ENCODE results near the gene LYST.
"Not testable (repeated sequence)": the region's sequence is repeated elsewhere in the genome, so short reads cannot be mapped to it uniquely, and the experiment has no call there.

The LYST gene

GRCh38 chr1:235866205-235866912 lies at the start of gene LYST:
TSS of gene LYST (minus strand) at chr1:235866906. CDS start at chr1:235830417, 36,489 bp downstream.
- DNase-seq, result no peak

- not testable (repeated sequence) for DNase-seq
Measured at GRCh38 chr1:235915489-235915888, 48.8 kb upstream of the LYST start.

GRCh38 chr1:235913311-235913710 lies 46.6 kb upstream of the LYST start:
- no peak for DNase-seq

GRCh38 chr1:235911876-235912275 lies 45.2 kb upstream of the LYST start:
- DNase-seq, result no peak

- no peak for DNase-seq
Measured at GRCh38 chr1:235911300-235911662, 44.6 kb upstream of the LYST start.

GRCh38 chr1:235910357-235911299 lies 43.9 kb upstream of the LYST start:
- no peak for DNase-seq

DNA sequence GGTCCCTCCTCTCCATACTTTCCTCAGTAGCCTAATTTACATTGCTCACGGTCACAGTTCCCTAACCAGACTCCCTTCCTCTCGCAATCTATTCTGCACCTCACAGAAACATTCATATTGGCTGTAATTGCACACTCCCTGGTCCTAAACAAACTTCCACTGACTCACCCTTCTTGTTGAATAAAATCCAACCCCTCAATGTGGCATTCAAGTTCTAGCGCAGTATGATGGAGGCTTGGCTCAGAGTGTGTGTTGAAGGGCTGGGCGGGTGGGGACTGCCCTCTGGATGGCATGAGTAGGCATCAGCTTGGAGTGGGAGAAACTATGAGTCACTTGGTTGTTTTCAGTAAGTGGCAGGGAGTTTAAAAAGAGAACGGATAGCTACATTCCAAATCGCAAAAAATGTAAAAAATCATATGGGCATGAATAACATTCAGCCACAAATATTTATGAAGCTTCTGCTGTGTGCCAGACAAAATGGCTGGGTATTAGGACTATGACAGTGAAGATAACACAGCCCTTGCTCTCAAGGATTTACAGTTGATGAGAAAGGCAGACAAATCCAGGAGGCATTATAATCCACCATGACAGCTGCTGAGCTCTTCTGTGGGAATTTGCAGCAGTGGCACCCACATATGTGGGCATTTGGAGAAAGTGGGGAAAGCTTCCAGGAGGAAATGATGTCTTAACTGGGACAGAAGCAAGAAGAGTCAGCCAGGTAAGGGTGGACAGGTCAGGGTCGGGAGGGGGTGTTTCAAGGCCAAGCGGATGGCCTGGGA lies 42.2 kb upstream of the LYST start:
- DNase-seq, result no peak

- DNase-seq, result no peak
Measured at GRCh38 chr1:235907897-235908240, 41.2 kb upstream of the LYST start.

- DNase-seq, result no peak
Measured at GRCh38 chr1:235907187-235907896, 40.6 kb upstream of the LYST start.

GRCh38 chr1:235906436-235906835 lies 39.7 kb upstream of the LYST start:
- DNase-seq, result no peak

DNA sequence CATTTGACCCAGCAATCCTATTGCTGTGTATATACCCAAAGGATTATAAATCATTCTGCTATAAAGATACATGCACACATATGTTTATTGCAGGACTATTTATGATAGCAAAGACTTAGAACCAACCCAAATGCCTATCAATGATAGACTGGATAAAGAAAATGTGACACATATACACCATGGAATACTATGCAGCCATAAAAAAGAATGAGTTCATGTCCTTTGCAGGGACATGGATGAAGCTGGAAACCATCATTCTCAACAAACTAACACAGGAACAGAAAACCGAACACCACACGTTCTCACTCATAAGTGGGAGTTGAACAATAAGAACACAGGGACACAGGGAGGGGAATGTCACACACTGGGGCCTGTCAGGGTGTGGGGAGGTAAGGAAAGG lies 37.1 kb upstream of the LYST start:
- not testable (repeated sequence) for DNase-seq

DNA sequence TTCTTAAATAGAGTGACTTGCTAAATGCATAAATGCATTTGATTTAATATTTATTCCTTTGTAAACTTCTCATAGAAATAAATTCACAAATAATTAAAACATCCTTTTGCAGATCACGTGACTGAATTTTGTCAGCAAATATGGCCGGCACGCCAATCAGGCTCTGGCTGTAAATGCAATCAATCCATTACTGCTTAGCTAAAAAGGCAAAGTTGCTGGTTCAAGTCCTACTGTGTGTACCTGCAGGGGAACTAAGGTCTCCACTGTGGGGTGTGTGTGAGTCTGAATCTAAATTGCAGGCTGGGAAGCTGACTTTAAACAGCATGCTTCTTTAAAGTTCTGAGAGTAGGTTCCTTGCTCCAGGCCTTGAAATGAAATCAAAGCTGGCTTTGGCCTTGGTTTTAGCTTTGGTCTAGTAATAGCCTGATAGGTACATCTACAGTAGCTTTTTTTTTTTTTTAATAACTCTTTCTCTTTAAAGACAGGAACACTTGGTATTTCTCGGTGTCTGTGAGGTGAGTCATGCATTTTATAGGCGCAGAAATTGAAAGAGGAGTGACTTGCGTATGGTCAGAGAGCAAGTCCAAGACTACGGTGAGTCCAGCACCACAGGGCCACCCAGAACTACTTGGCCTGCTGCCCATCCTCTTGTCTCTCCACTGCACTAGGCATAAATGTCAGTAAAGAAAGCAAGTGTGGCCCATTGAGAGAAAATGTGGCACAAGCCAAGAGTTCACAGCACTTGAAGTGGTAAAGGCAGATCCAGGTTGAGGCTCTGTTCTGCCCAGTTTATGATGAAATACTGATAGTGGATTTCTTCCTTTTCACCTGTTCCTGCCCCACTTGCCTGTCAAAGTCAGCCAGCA lies 36.2 kb upstream of the LYST start:
- DNase-seq, result no peak

DNA sequence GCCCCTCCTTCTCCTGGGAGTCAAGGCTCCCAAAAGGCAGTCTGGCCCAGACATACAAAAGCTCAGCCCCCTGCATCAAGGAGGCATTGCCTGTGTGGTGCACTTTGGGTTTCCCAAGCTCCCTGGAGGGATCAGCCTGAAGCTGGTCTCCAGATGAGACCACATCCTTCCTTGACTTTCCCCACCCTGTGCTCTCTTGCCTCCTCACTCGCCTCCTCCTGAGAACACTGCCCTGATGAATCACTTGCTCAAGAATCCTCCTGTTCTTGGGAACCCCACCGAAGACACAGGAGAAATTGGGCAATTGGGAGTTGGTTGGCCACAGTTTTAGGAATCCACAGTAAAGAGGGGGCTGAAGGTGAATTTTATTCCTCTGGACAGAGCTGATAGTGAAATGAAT lies 34.8 kb upstream of the LYST start:
- no peak for DNase-seq

DNA sequence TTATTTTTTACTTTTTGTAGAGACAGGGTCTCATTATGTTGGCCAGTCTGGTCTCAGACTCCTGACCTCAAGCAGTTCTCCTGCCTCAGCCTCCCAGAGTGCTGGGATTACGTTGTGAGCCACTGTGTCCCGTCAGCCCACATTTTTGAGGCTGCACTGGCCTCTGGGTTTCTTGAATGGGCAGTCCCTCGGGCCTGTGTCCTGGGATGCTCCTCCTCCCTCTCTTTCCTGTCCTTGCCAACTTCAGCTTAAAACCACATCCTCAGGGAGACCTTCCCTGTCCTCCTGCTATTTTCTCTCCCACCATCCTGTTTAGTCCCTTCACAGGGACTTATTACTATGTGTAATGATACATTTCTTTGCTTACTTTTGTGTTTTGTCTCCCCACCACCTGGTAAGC lies 31.4 kb upstream of the LYST start:
- DNase-seq, result no peak

DNA sequence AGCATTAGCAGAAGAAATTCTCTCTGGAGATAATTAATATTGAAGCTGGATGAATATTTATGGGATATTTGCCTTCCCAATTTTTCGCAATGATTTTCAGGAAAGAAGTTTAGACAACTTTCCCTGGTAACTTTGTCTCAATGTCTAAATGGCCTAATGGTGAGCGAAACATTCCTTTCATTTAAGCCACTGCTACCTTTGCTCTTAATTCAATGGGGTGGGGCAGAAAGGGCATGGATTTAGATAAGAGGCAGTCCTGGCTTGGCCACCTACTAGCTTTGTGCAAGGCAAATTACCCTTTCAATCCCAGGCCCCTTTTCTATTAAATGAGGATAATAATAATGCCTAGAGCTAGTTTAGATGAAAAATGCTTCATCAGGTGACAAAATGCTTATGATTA lies 27.1 kb upstream of the LYST start:
- DNase-seq, result no peak

- DNase-seq, result no peak
Measured at GRCh38 chr1:235892734-235893413, 26.2 kb upstream of the LYST start.

DNA sequence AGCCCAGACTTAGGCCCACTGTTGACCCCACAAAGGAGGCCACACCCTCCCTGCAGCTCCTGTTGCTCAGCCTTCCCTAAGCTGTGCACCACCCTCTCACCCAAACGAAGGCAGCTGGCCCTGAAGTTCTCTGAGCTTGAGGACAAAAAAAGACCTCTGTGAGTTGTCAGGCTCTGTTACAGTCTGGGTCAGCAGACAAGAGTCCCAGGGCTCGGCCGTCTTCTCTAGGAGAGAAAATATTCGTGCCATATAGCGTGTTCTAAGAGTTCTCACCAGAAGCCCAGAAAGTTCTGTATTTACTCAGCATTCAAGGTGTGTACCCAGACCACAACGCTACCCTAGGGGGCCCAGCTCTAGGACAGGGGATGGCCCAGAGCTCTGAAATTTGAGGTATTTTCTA lies 25.5 kb upstream of the LYST start:
- DNase-seq, result no peak

- DNase-seq, result peak; percentile 41
Measured at GRCh38 chr1:235888119-235888643, 21.5 kb upstream of the LYST start.

GRCh38 chr1:235887676-235888075 lies 21.0 kb upstream of the LYST start:
- DNase-seq, result no peak

- no peak for DNase-seq
Measured at GRCh38 chr1:235885655-235886262, 19.1 kb upstream of the LYST start.

All from activated T-cell treated with anti-CD3 and anti-CD28 coated beads, Interleukin-2, amount 50 U/mL, for 1 hour (primary cell).